NB4 (cell line): ENCODE data around the gene CHAC1.

Experiments
- MAX ChIP-seq: IDR thresholded peaks from 2 replicates; pipeline ENCODE4 v1.6.1; 2011; ENCODE audit warnings: low read depth, low read length
- MYC ChIP-seq: IDR thresholded peaks from 2 replicates; pipeline ENCODE4 v1.6.1; 2011; ENCODE audit warnings: low read depth, low read length
- POLR2A ChIP-seq: IDR thresholded peaks from 2 replicates; pipeline ENCODE4 v1.6.1; 2011; ENCODE audit warnings: mild to moderate bottlenecking; ENCODE audit not compliant: insufficient read length; ENCODE audit errors: extremely low read depth
- TF ChIP-seq, protein P1 (sequence below): IDR thresholded peaks from one replicate; pipeline ENCODE4 v1.5.1; 2012; ENCODE audit warnings: low read depth, low read length

DNA sequence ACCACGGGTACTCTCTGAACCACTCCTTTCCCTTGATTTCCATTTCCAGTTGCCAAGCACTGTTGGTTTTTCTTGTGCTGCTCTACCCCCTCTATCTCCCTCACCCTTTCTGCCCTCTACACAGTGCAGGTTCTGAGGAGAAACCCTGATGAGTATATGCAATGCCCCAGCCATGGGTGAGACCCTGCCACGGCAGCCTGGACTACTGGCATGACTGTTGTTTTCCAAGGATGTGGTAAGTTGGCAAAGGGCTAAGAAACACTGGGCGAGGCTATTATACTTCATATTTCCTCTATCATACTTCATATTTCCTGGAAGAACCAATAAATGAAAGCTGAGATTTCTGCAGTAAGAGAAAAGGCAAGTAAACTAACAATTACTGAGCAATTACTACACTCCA is 27.9 kb downstream of the CHAC1 start:
- TF ChIP-seq, protein P1, sequence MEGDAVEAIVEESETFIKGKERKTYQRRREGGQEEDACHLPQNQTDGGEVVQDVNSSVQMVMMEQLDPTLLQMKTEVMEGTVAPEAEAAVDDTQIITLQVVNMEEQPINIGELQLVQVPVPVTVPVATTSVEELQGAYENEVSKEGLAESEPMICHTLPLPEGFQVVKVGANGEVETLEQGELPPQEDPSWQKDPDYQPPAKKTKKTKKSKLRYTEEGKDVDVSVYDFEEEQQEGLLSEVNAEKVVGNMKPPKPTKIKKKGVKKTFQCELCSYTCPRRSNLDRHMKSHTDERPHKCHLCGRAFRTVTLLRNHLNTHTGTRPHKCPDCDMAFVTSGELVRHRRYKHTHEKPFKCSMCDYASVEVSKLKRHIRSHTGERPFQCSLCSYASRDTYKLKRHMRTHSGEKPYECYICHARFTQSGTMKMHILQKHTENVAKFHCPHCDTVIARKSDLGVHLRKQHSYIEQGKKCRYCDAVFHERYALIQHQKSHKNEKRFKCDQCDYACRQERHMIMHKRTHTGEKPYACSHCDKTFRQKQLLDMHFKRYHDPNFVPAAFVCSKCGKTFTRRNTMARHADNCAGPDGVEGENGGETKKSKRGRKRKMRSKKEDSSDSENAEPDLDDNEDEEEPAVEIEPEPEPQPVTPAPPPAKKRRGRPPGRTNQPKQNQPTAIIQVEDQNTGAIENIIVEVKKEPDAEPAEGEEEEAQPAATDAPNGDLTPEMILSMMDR: no peak
- TF ChIP-seq POLR2A (no peak), MAX (no peak), MYC (no peak)
